Astrocyte (in vitro differentiated cells and primary cell): ENCODE data around the gene TMEM45B. TPM values are rescaled to one million over a fixed set of nuclear protein-coding genes. Genes with fewer than 3 reads are reported as not detected.
"Not testable (repeated sequence)": the region's sequence is repeated elsewhere in the genome, so short reads cannot be mapped to it uniquely, and the experiment has no call there.

Source experiments
- DNase-seq: peaks from one replicate; pipeline ENCODE4 v3.0.0-alpha.2; 2010; ENCODE audit warnings: low read depth
- FAIRE-seq: peaks from 2 replicates; lab custom pipeline; 2011; peaks lifted over from hg19 to GRCh38; lab: Jason Lieb, UNC
- H2AFZ ChIP-seq: 2 replicates; pipeline ENCODE4 v1.6.0; 2012; ENCODE audit warnings: low read depth, low read length, inconsistent platforms
- H3K27ac ChIP-seq: 2 replicates; pipeline ENCODE4 v1.5.1; 2011; ENCODE audit warnings: low read depth, low read length, inconsistent platforms
- H3K27me3 ChIP-seq: 2 replicates; pipeline ENCODE4 v1.6.0; 2011; ENCODE audit warnings: low read length, inconsistent platforms; ENCODE audit not compliant: insufficient read depth
- H3K36me3 ChIP-seq: 2 replicates; pipeline ENCODE4 v1.5.1; 2011; ENCODE audit warnings: low read length, inconsistent platforms; ENCODE audit not compliant: insufficient read depth
- H3K4me1 ChIP-seq: 2 replicates; pipeline ENCODE4 v1.5.1; 2011; ENCODE audit warnings: low read length, inconsistent platforms; ENCODE audit not compliant: insufficient read depth
- H3K4me2 ChIP-seq: 2 replicates; pipeline ENCODE4 v1.6.0; 2012; ENCODE audit warnings: low read length, inconsistent platforms
- H3K4me3 ChIP-seq: 2 replicates; pipeline ENCODE4 v1.5.1; 2011; ENCODE audit warnings: low read depth, mild to moderate bottlenecking, low read length, inconsistent platforms; ENCODE audit not compliant: insufficient read depth
- H3K79me2 ChIP-seq: 2 replicates; pipeline ENCODE4 v1.6.0; 2012; ENCODE audit warnings: mild to moderate bottlenecking, low read length, inconsistent platforms; ENCODE audit not compliant: insufficient read depth
- H3K9ac ChIP-seq: 2 replicates; pipeline ENCODE4 v1.6.0; 2012; ENCODE audit warnings: mild to moderate bottlenecking, low read length, inconsistent platforms
- H3K9me3 ChIP-seq: 2 replicates; pipeline ENCODE4 v1.5.1; 2012; ENCODE audit warnings: low read depth, mild to moderate bottlenecking, low read length, inconsistent platforms; ENCODE audit not compliant: insufficient read depth
- H4K20me1 ChIP-seq: 2 replicates; pipeline ENCODE4 v1.6.0; 2012; ENCODE audit warnings: low read length, inconsistent platforms; ENCODE audit not compliant: insufficient read depth
- H3K27ac Mint-ChIP-seq: one replicate; pipeline ENCODE4 v1.8.0; 2021; ENCODE audit warnings: mild to moderate bottlenecking, mixed read lengths; ENCODE audit not compliant: unreplicated experiment
- H3K27me3 Mint-ChIP-seq: one replicate; pipeline ENCODE4 v1.8.0; 2021; ENCODE audit warnings: low read depth, mixed read lengths; ENCODE audit not compliant: unreplicated experiment
- H3K36me3 Mint-ChIP-seq: one replicate; pipeline ENCODE4 v1.8.0; 2021; ENCODE audit warnings: low read depth, mixed read lengths; ENCODE audit not compliant: unreplicated experiment
- H3K4me1 Mint-ChIP-seq: one replicate; pipeline ENCODE4 v1.8.0; 2021; ENCODE audit warnings: low read depth, mixed read lengths; ENCODE audit not compliant: unreplicated experiment
- H3K4me3 Mint-ChIP-seq: one replicate; pipeline ENCODE4 v1.8.0; 2021; ENCODE audit warnings: mild to moderate bottlenecking, moderate library complexity, mixed read lengths; ENCODE audit not compliant: unreplicated experiment
- H3K9me3 Mint-ChIP-seq: one replicate; pipeline ENCODE4 v1.8.0; 2021; ENCODE audit warnings: mild to moderate bottlenecking, mixed read lengths; ENCODE audit not compliant: unreplicated experiment
- CTCF ChIP-seq: IDR thresholded peaks from 2 replicates; pipeline ENCODE4 v1.5.1; 2011; ENCODE audit warnings: low read depth, mild to moderate bottlenecking, inconsistent platforms, low read length, moderate library complexity; ENCODE audit not compliant: insufficient read depth
- EZH2 ChIP-seq: IDR thresholded peaks from 2 replicates; pipeline ENCODE4 v1.6.1; 2012; ENCODE audit warnings: mild to moderate bottlenecking, low read length, inconsistent platforms; ENCODE audit not compliant: insufficient read depth
- total RNA-seq: library from RNA; stranded (reverse); gene quantifications from 2 replicates; pipeline ENCODE4 v1.2.1, GENCODE V29; 2021

The TMEM45B gene
- total RNA-seq, 1 donor from 2014 or later = not detected

- Histone ChIP-seq H3K79me2 (no peaks in the 10 kb centered on the region), H3K27ac (no peak overlapping the region), H3K27me3 (peaks cover 8% of the 10 kb centered on the region), H3K4me1 (no peaks in the 10 kb centered on the region), H3K4me2 (no peak overlapping the region), H4K20me1 (no peaks in the 10 kb centered on the region), H3K9ac (no peak overlapping the region), H2AFZ (no peak overlapping the region), H3K36me3 (no peaks in the 10 kb centered on the region), H3K9me3 (no peaks in the 10 kb centered on the region), H3K4me3 (no peak overlapping the region)
- H3K27me3 Mint-ChIP-seq = peaks cover 2% of the 10 kb centered on the region
- H3K9me3 Mint-ChIP-seq = peaks cover 30% of the 10 kb centered on the region
- no peak overlapping the region for H3K27ac Mint-ChIP-seq
- no peak for DNase-seq
- no peak overlapping the region for H3K4me3 Mint-ChIP-seq
- H3K36me3 Mint-ChIP-seq = no peaks in the 10 kb centered on the region
- H3K4me1 Mint-ChIP-seq = no peaks in the 10 kb centered on the region
- FAIRE-seq = no peak
- TF ChIP-seq EZH2 = no peak
- TF ChIP-seq CTCF = no peak
These were observed 20.6 kb upstream of the TMEM45B start for GRCh38 chr11:129795089-129795488.

DNA sequence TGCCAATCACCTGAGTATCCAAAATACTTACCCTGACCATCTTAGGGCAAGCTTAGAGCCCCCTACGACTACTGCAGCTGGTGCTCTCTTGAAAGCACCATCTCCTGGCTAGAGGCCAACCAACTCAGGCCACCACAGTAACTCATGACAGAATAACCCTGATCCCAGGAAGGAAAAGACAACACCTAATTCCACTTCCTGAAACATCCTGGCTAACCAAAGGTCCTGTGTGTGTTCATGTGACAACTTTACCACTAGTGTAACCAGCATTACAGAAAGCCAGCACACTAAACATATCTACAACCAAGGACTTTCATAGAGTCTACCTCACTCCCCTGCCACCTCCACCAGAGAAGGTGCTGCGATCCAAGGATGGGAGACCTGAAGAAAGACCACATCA, 17.4 kb upstream of the TMEM45B start:
- Mint-ChIP-seq H3K9me3 (peaks cover 33% of the 10 kb centered on the region), H3K27ac (no peak overlapping the region), H3K27me3 (no peaks in the 10 kb centered on the region), H3K4me1 (no peaks in the 10 kb centered on the region), H3K4me3 (no peak overlapping the region), H3K36me3 (no peaks in the 10 kb centered on the region)
- FAIRE-seq (no peak), DNase-seq (no peak)
- Histone ChIP-seq H4K20me1 (no peaks in the 10 kb centered on the region), H3K27ac (no peak overlapping the region), H3K4me2 (no peak overlapping the region), H3K9me3 (no peaks in the 10 kb centered on the region), H3K27me3 (peaks cover 2% of the 10 kb centered on the region), H3K79me2 (no peaks in the 10 kb centered on the region), H3K9ac (no peak overlapping the region), H3K36me3 (no peaks in the 10 kb centered on the region), H2AFZ (no peak overlapping the region), H3K4me3 (no peak overlapping the region), H3K4me1 (no peaks in the 10 kb centered on the region)
- no peak for TF ChIP-seq EZH2
- no peak for TF ChIP-seq CTCF

- not testable (repeated sequence) for H3K27me3 ChIP-seq, H3K27ac ChIP-seq, H2AFZ ChIP-seq, H3K4me1 Mint-ChIP-seq, H3K27me3 Mint-ChIP-seq, H3K4me3 Mint-ChIP-seq, FAIRE-seq, H3K4me3 ChIP-seq, H3K36me3 Mint-ChIP-seq, H3K36me3 ChIP-seq, DNase-seq, H3K9me3 ChIP-seq, H3K27ac Mint-ChIP-seq, H3K79me2 ChIP-seq, H3K4me1 ChIP-seq, H3K9ac ChIP-seq, H4K20me1 ChIP-seq, H3K4me2 ChIP-seq
- H3K9me3 Mint-ChIP-seq = peaks cover 29% of the 10 kb centered on the region
These were observed 15.5 kb upstream of the TMEM45B start for GRCh38 chr11:129800162-129800561.
